K562 (cell line): ENCODE measurements around the gene URI1. TPM values are rescaled to one million over a fixed set of nuclear protein-coding genes. Genes with fewer than 3 reads are reported as not detected.

ENCODE experiments used
- ARID1B ChIP-seq: fragments of 450-650 bp; IDR thresholded peaks from 2 replicates; pipeline ENCODE4 v1.6.1; 2016; ENCODE audit warnings: antibody characterized with exemption, mild to moderate bottlenecking, inconsistent platforms
- ARNT ChIP-seq, 2 experiments: fragments of 450-650 bp; IDR thresholded peaks; 2 replicates each; pipeline ENCODE4 v1.6.1; 2016; ENCODE audit warnings: mild to moderate bottlenecking in 1 of 2
- CBFA2T2 ChIP-seq: fragments of 450-650 bp; conservative IDR thresholded peaks from 2 replicates; pipeline ENCODE4 v1.6.1; 2017; ENCODE audit warnings: mild to moderate bottlenecking
- CC2D1A ChIP-seq: fragments of 450-650 bp; IDR thresholded peaks from 2 replicates; pipeline ENCODE4 v1.6.1; 2017; ENCODE audit warnings: mild to moderate bottlenecking
- CEBPB ChIP-seq: fragments of 450-650 bp; IDR thresholded peaks from 2 replicates; pipeline ENCODE4 v1.6.1; 2016; ENCODE audit warnings: missing genetic modification characterization, missing compliant biosample characterization
- CXXC5 ChIP-seq: fragments of 250-450 bp; sonication (Bioruptor Pico); IDR thresholded peaks from 2 replicates; pipeline ENCODE4 v1.8.0; 2022; ENCODE audit warnings: inconsistent platforms, mild to moderate bottlenecking, moderate library complexity
- EP300 ChIP-seq: IDR thresholded peaks from 2 replicates; pipeline ENCODE4 v1.6.1; 2012; ENCODE audit warnings: low read length, improper control_type of control experiment
- FOXK2 ChIP-seq, 2 experiments: fragments of 450-650 bp; IDR thresholded peaks in 1 of 2; conservative IDR thresholded peaks in 1 of 2; 2 replicates each; pipeline ENCODE4 v1.6.1; 2016; ENCODE audit warnings: low read depth in 2 of 2, mild to moderate bottlenecking in 1 of 2
- JUND ChIP-seq, 2 experiments: IDR thresholded peaks; 2 replicates in 1 of 2; 3 replicates in 1 of 2; pipeline ENCODE4 v1.6.1; 2011; ENCODE audit warnings: borderline replicate concordance in 2 of 2, low read depth in 2 of 2, low read length in 2 of 2, improper control_type of control experiment in 1 of 2, missing biosample characterization in 1 of 2, missing genetic modification characterization in 1 of 2, missing genetic modification reagents in 1 of 2
- KDM1A ChIP-seq, 2 experiments: fragments of 450-650 bp; IDR thresholded peaks; 2 replicates each; pipeline ENCODE4 v1.6.1; 2016; ENCODE audit warnings: mild to moderate bottlenecking in 2 of 2
- MTA2 ChIP-seq: fragments of 450-650 bp; IDR thresholded peaks from 2 replicates; pipeline ENCODE4 v1.6.1; 2016; ENCODE audit warnings: low read depth
- NCOA2 ChIP-seq, 2 experiments: fragments of 450-650 bp; IDR thresholded peaks; 2 replicates each; pipeline ENCODE4 v1.6.1; 2018; ENCODE audit warnings: mild to moderate bottlenecking in 2 of 2, moderate library complexity in 1 of 2; ENCODE audit not compliant: partially characterized antibody in 2 of 2
- NFIC ChIP-seq: fragments of 450-650 bp; IDR thresholded peaks from 2 replicates; pipeline ENCODE4 v1.6.1; 2017; ENCODE audit warnings: mild to moderate bottlenecking, inconsistent platforms
- POLR2AphosphoS5 ChIP-seq: IDR thresholded peaks from 2 replicates; pipeline ENCODE4 v1.6.1; 2011; ENCODE audit warnings: mild to moderate bottlenecking, low read depth, low read length, moderate library complexity; ENCODE audit not compliant: control insufficient read depth, insufficient read depth
- SAP30 ChIP-seq: fragments of 200-600 bp; sonication (generic); IDR thresholded peaks from 2 replicates; pipeline ENCODE4 v1.6.1; 2012; ENCODE audit warnings: borderline replicate concordance, low read depth, mild to moderate bottlenecking, moderate library complexity, low read length, control low read depth, inconsistent platforms; ENCODE audit not compliant: insufficient read depth, poor library complexity, severe bottlenecking
- SMARCE1 ChIP-seq: fragments of 450-650 bp; IDR thresholded peaks from 2 replicates; pipeline ENCODE4 v1.7.1; 2016; ENCODE audit warnings: mild to moderate bottlenecking
- STAT5A ChIP-seq: IDR thresholded peaks from 2 replicates; pipeline ENCODE4 v1.6.1; 2012; ENCODE audit warnings: low read length, inconsistent platforms, borderline replicate concordance
- TCF3 ChIP-seq: sonication (generic); formaldehyde crosslinking; IDR thresholded peaks from 2 replicates; pipeline ENCODE4 v1.4.0; 2020; ENCODE audit warnings: mild to moderate bottlenecking, missing genetic modification reagents
- TRIM24 ChIP-seq, 2 experiments: fragments of 450-650 bp; IDR thresholded peaks; 2 replicates each; pipeline ENCODE4 v1.6.1; 2016
- YBX1 ChIP-seq: fragments of 450-650 bp; IDR thresholded peaks from 2 replicates; pipeline ENCODE4 v1.7.1; 2016; ENCODE audit warnings: mild to moderate bottlenecking
- YY1 ChIP-seq, 3 experiments: IDR thresholded peaks; 2 replicates each; pipeline ENCODE4 v1.6.1; 2011; ENCODE audit warnings: low read length in 2 of 3, mild to moderate bottlenecking in 2 of 3, moderate library complexity in 2 of 3, borderline replicate concordance in 1 of 3, control low read depth in 1 of 3, low read depth in 1 of 3; ENCODE audit not compliant: insufficient read depth in 3 of 3, insufficient replicate concordance in 2 of 3, control insufficient read depth in 1 of 3, insufficient read length in 1 of 3; ENCODE audit errors: extremely low read depth in 1 of 3
- ZFP30 ChIP-seq: fragments of 250-450 bp; sonication (Bioruptor Pico); IDR thresholded peaks from 2 replicates; pipeline ENCODE4 v1.8.0; 2022; ENCODE audit warnings: moderate library complexity, mild to moderate bottlenecking, inconsistent platforms, borderline replicate concordance
- ZNF41 ChIP-seq: fragments of 250-450 bp; sonication (Bioruptor Pico); conservative IDR thresholded peaks from 2 replicates; pipeline ENCODE4 v1.4.0; 2020; ENCODE audit warnings: mild to moderate bottlenecking
- ZNF764 ChIP-seq: fragments of 250-450 bp; sonication (Bioruptor Pico); IDR thresholded peaks from 2 replicates; pipeline ENCODE4 v1.4.0; 2020; ENCODE audit warnings: low read depth, mild to moderate bottlenecking, moderate library complexity
- polyA plus RNA-seq, 8 experiments: library from polyadenylated mRNA; depleted of rRNA in 4 of 8; stranded (reverse) in 5 of 8; unstranded in 3 of 8; fragments of >200 nt; fragmentation: Nextera tagmentation in 2 of 8; fragmentation: Illumina TruSeq in 1 of 8; extraction: Ambion mirVana in 2 of 8; extraction: Trizol in 1 of 8; gene quantifications; 2 replicates each; pipeline versions ENCODE4 v1.2.1 to v1.2.3, GENCODE V29; 2011 to 2014; ENCODE audit warnings: inconsistent platforms in 1 of 8, missing spikeins in 1 of 8
- total RNA-seq, 7 experiments: library from RNA; depleted of rRNA in 6 of 7; stranded (reverse); fragments of >200 nt in 6 of 7; fragmentation: Illumina TruSeq in 2 of 7; extraction: Trizol in 2 of 7; gene quantifications; 2 replicates each; pipeline versions ENCODE4 v1.2.1 to v1.2.3, GENCODE V29; 2011 to 2021; ENCODE audit warnings: low replicate concordance in 1 of 7
- TF ChIP-seq, protein P1 (sequence below), 2 experiments: IDR thresholded peaks in 1 of 2; conservative IDR thresholded peaks in 1 of 2; 2 replicates each; pipeline ENCODE4 v1.6.1; 2016; ENCODE audit warnings: low read depth in 2 of 2, mild to moderate bottlenecking in 1 of 2, missing compliant biosample characterization in 1 of 2, missing genetic modification characterization in 1 of 2, moderate library complexity in 1 of 2

Gene URI1
- total and polyA plus RNA-seq, 9 of the 15 experiments (the other 6 are each of a cell fraction or from before 2014, with no cell fraction given), result 16.9 to 87.4 (median 63.9) TPM

DNA sequence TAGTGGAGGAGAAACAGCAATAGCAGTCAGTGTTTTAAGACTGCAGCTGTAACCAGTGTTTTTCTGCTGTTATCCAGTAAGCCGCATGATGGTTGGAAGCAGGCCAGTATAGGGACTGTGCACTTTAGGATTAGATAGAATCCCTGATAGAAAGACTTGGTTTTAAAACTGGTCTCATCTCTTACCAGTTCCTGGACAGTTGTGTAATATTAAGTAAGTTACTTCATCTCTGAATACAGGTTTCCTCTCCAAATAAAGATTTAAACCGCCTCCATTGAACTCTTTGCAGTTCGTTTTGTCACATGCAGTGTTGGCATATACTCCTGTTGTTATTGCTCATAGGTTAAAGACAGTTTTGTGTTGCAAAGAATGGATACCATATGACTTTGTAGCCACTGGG, 25.6 kb downstream of the URI1 start (continued):
- no peak for TF ChIP-seq NCOA2 (IDR thresholded peaks at IDR 0.05; ENCODE audit: partially characterized antibody in 2 of 2)
- TF ChIP-seq ARID1B, result peak; percentile 84
- TF ChIP-seq CBFA2T2, result peak; percentile 79
- peak; percentile 95 for TF ChIP-seq NFIC
- TF ChIP-seq MTA2, result peak; percentile 47
- TF ChIP-seq CC2D1A, result no peak
- no peak for TF ChIP-seq ZFP30 (CRISPR knock-in tag)
- TF ChIP-seq, protein P1, sequence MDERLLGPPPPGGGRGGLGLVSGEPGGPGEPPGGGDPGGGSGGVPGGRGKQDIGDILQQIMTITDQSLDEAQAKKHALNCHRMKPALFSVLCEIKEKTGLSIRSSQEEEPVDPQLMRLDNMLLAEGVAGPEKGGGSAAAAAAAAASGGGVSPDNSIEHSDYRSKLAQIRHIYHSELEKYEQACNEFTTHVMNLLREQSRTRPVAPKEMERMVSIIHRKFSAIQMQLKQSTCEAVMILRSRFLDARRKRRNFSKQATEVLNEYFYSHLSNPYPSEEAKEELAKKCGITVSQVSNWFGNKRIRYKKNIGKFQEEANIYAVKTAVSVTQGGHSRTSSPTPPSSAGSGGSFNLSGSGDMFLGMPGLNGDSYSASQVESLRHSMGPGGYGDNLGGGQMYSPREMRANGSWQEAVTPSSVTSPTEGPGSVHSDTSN (CRISPR knock-in tag; IDR thresholded peaks at IDR 0.05; ENCODE audit: low read depth), result no peak
- TF ChIP-seq, protein P1 (tag; conservative IDR thresholded peaks at IDR 0.05; ENCODE audit: low read depth), result no peak
- TF ChIP-seq TCF3 (CRISPR knock-in tag), result peak; percentile 75
- peak; percentile 40 to 54; a peak in 3 of 4 replicates for TF ChIP-seq TRIM24 (IDR thresholded peaks at IDR 0.05)
- peak; percentile 24; the same call in 1 of the 2 replicates for TF ChIP-seq CXXC5
- peak; percentile 48; the same call in 1 of the 2 replicates for TF ChIP-seq SMARCE1
- peak in 1 of 2 experiments; percentile 42; a peak in 1 of 4 replicates for TF ChIP-seq FOXK2 (conservative IDR thresholded peaks at IDR 0.05 in 1 of 2, IDR thresholded peaks at IDR 0.05 in 1 of 2; ENCODE audit: low read depth in 2 of 2)
- TF ChIP-seq EP300, result peak; percentile 73
- TF ChIP-seq YY1 (IDR thresholded peaks at IDR 0.05; ENCODE audit: borderline replicate concordance in 1 of 3, control insufficient read depth in 1 of 3, extremely low read depth in 1 of 3, insufficient read depth in 3 of 3, insufficient read length in 1 of 3, insufficient replicate concordance in 2 of 3, low read depth in 1 of 3, low read length in 2 of 3), result no peak
- TF ChIP-seq POLR2AphosphoS5, result peak; percentile 71; the same call in 1 of the 2 replicates
- TF ChIP-seq STAT5A, result peak; percentile 54; the same call in 1 of the 2 replicates
- TF ChIP-seq KDM1A (IDR thresholded peaks at IDR 0.05), result peak; percentile 48 to 54; a peak in 2 of 4 replicates
- TF ChIP-seq YBX1, result no peak
- TF ChIP-seq SAP30, result no peak
- TF ChIP-seq ZNF764 (CRISPR knock-in tag), result no peak
- TF ChIP-seq CEBPB (tag), result peak; percentile 91
- no peak for TF ChIP-seq ZNF41
- 0 out of 2 replicates have a peak, but pooled peaks have one; percentile 19 for TF ChIP-seq JUND (IDR thresholded peaks at IDR 0.05; ENCODE audit: borderline replicate concordance, low read depth, low read length)
- no peak; the same call in 2 of the 3 replicates for TF ChIP-seq JUND (tag; IDR thresholded peaks at IDR 0.05; ENCODE audit: borderline replicate concordance, low read depth, low read length)
- TF ChIP-seq ARNT (IDR thresholded peaks at IDR 0.05), result peak in 1 of 2 experiments; percentile 60; a peak in 1 of 4 replicates
